ENCODE data around the gene FAM117B.
"Not testable (repeated sequence)": the region's sequence is repeated elsewhere in the genome, so short reads cannot be mapped to it uniquely, and the experiment has no call there.

The FAM117B gene

DNA sequence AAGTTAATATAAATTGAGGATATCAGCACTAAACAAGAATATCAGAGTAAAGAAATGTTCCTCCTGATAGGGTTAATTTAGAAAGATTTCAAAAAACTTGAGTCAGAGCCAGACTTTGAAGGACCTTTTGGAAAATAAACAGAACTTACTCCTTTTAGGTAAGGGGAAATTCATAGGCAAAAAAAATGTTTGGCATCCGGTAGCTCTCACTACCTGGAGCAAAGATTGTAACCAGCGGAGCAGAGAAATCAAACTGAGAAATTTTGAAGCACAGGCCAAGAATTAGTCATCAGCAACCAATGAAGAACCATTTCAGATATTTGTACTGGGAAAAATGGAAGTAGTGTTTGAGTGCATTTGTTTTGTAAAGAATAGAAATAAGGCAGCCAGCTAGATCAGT lies 123.8 kb downstream of the FAM117B start:
- DNase-seq (ENCODE audit: low read depth) = no peak

- DNase-seq (ENCODE audit: low read depth) = no peak
These were observed 126.1 kb downstream of the FAM117B start for GRCh38 chr2:202760848-202761247.

DNA sequence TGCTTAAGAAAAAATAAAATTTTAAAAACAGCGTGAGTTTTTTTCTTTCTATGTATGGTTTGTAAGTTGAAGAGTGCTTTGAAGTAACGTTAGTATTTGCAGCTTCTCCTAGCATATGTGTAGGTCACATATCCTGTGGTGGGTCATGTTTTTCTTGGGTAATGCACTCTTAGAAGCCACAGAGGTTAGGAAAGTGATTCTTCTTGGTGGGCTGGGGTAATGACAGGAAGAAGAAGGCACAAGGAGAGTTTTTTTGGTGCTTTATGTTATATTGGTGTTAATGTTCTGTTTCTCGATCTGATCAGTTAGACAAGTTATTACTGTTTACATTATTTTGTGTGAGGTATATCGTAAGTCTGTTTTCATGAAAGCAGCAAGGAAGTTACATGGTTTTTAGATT lies 127.8 kb downstream of the FAM117B start:
- DNase-seq (ENCODE audit: low read depth) = no peak

DNA sequence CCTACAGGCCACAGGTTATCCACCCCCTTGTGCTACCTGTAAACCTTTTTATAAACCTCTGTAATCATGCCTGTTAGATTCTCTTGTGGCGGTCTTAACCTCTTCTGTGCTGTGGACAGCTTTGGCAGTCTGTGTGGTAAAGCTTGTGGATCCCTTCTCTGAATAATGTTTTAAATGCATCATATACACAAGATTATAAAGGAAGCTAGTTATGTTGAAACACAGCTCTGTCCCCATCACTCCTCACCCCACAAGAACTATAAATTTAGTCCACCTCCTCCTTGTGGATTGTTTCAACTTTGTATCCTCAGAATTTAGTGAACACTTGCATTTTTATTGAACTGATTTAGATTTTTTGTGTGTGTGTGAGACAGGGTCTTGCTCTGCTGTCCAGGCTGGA lies 129.1 kb downstream of the FAM117B start:
- DNase-seq (ENCODE audit: low read depth) = no peak

DNA sequence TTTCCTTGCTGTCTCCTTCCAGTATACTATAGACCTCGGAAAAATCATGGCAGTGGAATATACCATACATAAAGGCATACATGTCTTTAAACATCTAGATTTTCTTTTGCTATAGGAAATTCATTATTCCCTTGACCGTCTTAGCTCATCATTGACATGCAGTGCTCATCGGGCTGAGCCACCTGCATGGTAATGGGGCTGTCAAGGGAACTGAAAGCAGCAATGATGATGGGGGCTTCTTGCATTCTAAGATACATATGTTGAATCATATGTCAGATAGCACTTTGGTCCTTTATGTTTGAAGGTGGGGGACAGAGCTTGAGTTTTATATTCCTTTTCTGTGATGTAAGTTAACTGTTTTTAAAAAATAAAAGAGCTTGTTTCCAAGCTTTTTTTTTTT lies 130.2 kb downstream of the FAM117B start:
- DNase-seq (ENCODE audit: low read depth) = no peak

GRCh38 chr2:202765436-202765835 lies 130.7 kb downstream of the FAM117B start:
- DNase-seq (ENCODE audit: low read depth) = no peak

DNA sequence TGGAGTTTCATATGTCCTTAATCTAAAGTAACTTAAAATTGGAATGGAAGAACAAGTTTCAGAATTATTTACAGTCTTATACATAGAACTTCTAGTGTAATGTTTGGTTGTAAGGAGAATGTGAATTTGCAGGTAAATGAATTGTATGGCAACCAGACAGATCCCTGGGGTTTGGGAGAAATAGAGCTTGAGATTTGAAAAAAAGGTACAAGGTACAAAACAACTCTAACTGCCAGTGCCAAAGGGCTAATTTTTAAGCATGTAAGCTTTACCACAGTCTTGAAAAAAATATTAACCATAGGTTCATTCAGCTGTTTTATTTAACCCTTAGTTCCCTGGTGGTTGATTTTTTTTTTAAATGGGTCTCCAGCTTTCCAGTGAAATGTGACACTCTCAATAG lies 133.5 kb downstream of the FAM117B start:
- DNase-seq (ENCODE audit: low read depth) = no peak

- no peak for DNase-seq (ENCODE audit: low read depth)
These were observed 134.4 kb downstream of the FAM117B start for GRCh38 chr2:202769201-202769600.

GRCh38 chr2:202771336-202771735 lies 136.6 kb downstream of the FAM117B start:
- DNase-seq (ENCODE audit: low read depth) = no peak

GRCh38 chr2:202771741-202772460 lies 137.1 kb downstream of the FAM117B start:
- no peak for DNase-seq (ENCODE audit: low read depth)

GRCh38 chr2:202773301-202773973 lies 138.7 kb downstream of the FAM117B start:
- no peak for DNase-seq (ENCODE audit: low read depth)

GRCh38 chr2:202774104-202774503 lies 139.3 kb downstream of the FAM117B start:
- no peak for DNase-seq (ENCODE audit: low read depth)

DNA sequence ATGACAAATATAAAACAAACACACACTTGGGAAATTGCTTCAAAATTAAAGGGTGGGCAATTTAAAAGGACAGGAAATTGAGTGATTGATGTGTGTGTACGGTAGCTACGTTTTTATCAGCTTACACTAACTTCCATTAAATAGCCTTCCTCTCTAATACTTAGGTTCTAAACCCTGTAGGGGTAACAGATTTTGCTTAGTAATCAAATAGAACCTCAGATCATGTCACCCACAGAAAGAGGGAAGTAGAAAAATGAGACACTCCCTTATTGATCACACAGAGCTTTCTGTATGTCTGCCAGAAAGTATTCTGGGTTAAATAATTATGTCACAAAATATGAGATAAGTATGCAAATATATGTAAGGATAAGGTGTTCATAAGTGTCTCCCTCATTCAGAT lies 143.4 kb downstream of the FAM117B start:
- no peak for DNase-seq (ENCODE audit: low read depth)

DNA sequence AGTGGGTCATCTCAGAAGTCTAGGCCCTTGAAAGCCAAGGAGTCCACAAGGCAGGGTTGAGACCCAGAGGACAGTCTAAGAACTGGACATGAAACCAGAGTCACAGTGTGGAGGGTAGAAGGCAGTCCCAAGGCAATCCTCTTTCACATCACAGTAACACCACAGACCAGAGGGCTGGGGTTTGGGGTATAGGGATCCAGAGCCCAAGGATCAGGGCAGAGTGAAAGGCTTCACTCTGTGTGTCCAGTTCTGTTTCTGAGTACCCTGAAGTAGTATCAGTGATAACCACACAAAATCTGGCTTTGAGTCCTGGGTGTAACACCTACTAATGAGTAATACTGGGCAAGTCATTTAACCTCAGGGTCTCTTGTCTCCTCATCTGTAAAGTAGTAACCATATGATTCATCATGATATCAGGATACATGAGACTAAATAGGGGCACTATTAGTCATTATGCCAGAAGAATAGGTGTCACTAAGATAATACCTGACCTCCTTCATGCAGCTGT lies 145.8 kb downstream of the FAM117B start:
- no peak for DNase-seq (ENCODE audit: low read depth)

- DNase-seq (ENCODE audit: low read depth) = no peak
These were observed 148.3 kb downstream of the FAM117B start for GRCh38 chr2:202782940-202783558.

DNA sequence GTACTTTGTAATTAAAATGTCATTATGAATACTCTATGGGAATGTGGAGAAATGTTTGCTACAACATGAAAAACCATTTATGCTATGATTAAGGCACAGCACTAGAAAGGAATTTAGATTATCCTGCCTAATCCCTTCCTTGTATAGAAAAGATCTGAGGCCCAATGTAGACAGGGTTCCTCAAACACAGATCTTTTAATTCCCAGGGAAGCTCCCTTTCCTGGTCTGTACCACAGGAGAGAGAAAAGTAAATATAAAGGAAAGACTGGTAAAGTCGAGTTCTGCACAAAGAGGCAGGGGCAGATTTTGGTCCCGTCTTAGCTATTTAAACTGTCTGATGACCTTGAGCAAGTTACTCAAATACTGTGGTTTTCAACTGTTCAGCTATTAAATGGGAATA lies 152.1 kb downstream of the FAM117B start:
- DNase-seq (ENCODE audit: low read depth) = no peak

DNA sequence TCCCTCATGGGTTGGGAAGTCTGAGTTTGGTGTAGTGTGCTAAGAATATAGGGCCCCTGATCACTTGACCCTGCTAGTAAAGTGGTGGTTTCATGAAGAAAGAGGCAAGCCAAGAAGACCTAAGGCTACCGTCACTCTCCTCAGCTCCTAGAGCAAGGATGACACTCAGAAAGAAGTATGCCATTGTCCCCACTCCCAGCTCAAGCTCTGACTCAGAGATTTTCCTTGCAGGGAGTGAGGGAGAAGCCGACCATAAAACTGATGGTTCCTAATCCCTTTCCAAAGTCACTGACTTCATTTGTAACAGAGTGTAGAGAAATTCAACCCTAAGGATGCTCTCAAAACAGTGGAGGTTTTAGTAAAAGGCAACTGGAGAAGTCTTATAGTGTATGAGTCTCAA lies 155.9 kb downstream of the FAM117B start:
- DNase-seq (ENCODE audit: low read depth) = no peak

GRCh38 chr2:202797944-202798343 lies 163.2 kb downstream of the FAM117B start:
- no peak for DNase-seq (ENCODE audit: low read depth)

DNA sequence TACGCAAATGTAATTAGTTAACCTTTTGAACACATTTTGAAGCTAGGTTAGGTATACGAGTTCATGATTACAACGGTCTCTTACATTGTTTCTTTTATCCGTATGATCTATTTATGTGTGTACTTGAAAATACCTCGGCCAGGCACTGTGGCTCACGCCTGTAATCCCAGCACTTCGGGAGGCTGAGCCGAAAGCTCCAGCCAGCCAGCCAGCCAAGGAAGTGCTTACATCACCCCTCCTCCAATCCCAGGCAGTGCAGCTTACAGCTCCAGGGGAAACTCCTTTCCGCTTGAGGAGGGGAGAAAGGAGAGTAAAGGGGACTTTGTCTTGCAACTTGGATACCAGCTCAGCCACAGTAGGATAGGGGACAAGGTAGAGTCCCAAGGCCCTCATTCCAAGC lies 171.1 kb downstream of the FAM117B start:
- not testable (repeated sequence) for DNase-seq (ENCODE audit: low read depth)

- DNase-seq (ENCODE audit: low read depth) = not testable (repeated sequence)
These were observed 172.8 kb downstream of the FAM117B start for GRCh38 chr2:202807431-202808138.

- no peak for DNase-seq (ENCODE audit: low read depth)
These were observed 174.0 kb downstream of the FAM117B start for GRCh38 chr2:202808754-202809153.

- no peak for DNase-seq (ENCODE audit: low read depth)
These were observed 178.6 kb downstream of the FAM117B start for GRCh38 chr2:202813387-202813786.

DNA sequence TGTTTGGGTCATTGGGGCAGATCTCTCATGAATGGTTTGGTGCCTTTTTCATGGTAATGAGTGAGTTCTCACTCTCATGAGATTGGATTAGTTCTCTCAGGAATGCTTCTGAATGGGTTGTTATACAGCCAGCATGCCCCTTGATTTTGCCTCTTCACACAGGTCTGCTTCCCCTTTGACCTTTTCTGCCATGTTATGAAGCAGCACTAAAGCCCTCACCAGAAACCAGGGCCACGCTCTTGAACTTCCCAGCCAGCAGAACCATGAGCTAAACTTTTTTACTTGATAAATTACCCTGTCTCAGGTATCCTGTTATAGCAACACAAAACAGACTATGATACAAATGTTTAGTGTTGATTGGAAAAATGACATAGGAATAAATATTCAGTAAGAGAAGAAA lies 179.5 kb downstream of the FAM117B start:
- no peak for DNase-seq (ENCODE audit: low read depth)
